ENCODE results near the gene ADARB2. TPM values are rescaled to one million over a fixed set of nuclear protein-coding genes. Genes with fewer than 3 reads are reported as not detected.

Gene ADARB2
- total and polyA plus RNA-seq, 4 donors: 0.22 to 1.3 (median 0.55) TPM

GRCh38 chr10:1598393-1599153, 138.8 kb downstream of the ADARB2 start:
- 88 to 92% methylated on average over 20 of the region's 20 CpGs for WGBS, 2 donors
- H3K9me3 ChIP-seq (ENCODE audit: control insufficient read depth in 4 of 4, insufficient read depth in 3 of 4, low read length in 3 of 4): no peaks in the 10 kb centered on the region
- H3K9ac ChIP-seq (ENCODE audit: insufficient read depth in 1 of 2, low read length in 2 of 2): no peak overlapping the region
- no peaks in the 10 kb centered on the region for H3K36me3 ChIP-seq (ENCODE audit: control insufficient read depth in 4 of 4, insufficient read depth in 4 of 4, low read length in 4 of 4)
- peaks cover 0 to 33% (median 0%) of the 10 kb centered on the region in 5 donors for H3K4me1 ChIP-seq (ENCODE audit: control insufficient read depth in 5 of 5, insufficient read depth in 5 of 5, low read length in 5 of 5)
- no peak overlapping the region for H3K4me3 ChIP-seq
- ATAC-seq (ENCODE audit: insufficient read depth, low FRiP score): no peak
- H3K27ac ChIP-seq (ENCODE audit: low read depth in 1 of 2, low read length in 1 of 2): no peak overlapping the region
- H3K27me3 ChIP-seq (ENCODE audit: control insufficient read depth in 3 of 3, insufficient read depth in 3 of 3, low read length in 2 of 3): peaks cover 0 to 13% (median 6%) of the 10 kb centered on the region in 3 donors
- no peak for DNase-seq
- TF ChIP-seq CTCF (IDR thresholded peaks at IDR 0.05; ENCODE audit: control extremely low read depth, extremely low read depth): no peak

- H3K9me3 ChIP-seq (ENCODE audit: control insufficient read depth in 4 of 4, insufficient read depth in 3 of 4, low read length in 3 of 4): no peaks in the 10 kb centered on the region
- no peak overlapping the region for H3K27ac ChIP-seq (ENCODE audit: low read depth in 1 of 2, low read length in 1 of 2)
- peaks cover 0 to 9% (median 3%) of the 10 kb centered on the region in 3 donors for H3K27me3 ChIP-seq (ENCODE audit: control insufficient read depth in 3 of 3, insufficient read depth in 3 of 3, low read length in 2 of 3)
- H3K9ac ChIP-seq (ENCODE audit: insufficient read depth in 1 of 2, low read length in 2 of 2): no peak overlapping the region
- WGBS, 2 donors: 93 to 94% methylated on average over 1 of the region's 1 CpG
- ATAC-seq (ENCODE audit: insufficient read depth, low FRiP score) (no peak), DNase-seq (no peak)
- H3K4me3 ChIP-seq: no peak overlapping the region
- TF ChIP-seq CTCF (IDR thresholded peaks at IDR 0.05; ENCODE audit: control extremely low read depth, extremely low read depth): no peak
- no peaks in the 10 kb centered on the region for H3K36me3 ChIP-seq (ENCODE audit: control insufficient read depth in 4 of 4, insufficient read depth in 4 of 4, low read length in 4 of 4)
- peaks cover 0 to 33% (median 0%) of the 10 kb centered on the region in 5 donors for H3K4me1 ChIP-seq (ENCODE audit: control insufficient read depth in 5 of 5, insufficient read depth in 5 of 5, low read length in 5 of 5)
These were observed 139.8 kb downstream of the ADARB2 start for GRCh38 chr10:1597370-1598146.

DNA sequence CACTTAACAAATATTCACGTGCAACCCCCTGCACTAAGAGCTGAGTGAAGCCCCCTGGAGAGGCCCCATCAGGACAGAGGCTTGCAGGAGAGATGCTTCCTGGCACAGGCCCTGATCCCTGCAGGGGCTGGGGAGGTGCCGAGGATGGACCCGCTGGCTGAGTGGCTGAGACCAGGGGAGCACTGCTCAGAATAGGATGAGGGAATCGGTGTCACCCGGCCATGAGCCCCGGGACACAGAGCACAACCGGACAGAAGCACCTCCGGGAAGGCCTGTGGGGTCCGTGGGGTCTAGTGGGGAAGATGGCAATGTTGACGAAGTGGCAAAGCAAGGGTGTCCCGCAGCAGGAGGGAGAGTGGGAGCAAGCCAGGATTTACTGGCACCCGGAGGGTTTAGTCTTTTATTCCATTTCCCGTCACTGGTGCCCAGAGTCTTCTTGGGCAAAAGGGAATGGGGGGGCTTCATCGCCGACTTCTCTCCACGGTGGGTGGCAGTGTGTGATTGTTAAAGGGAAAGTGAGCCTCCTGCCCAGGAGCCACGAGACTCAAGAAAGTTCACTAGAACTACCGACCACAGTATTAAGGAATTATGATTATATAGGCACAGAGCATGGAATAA, 140.7 kb downstream of the ADARB2 start:
- TF ChIP-seq CTCF (IDR thresholded peaks at IDR 0.05; ENCODE audit: control extremely low read depth, extremely low read depth): no peak
- 78 to 80% methylated on average over 18 of the region's 18 CpGs for WGBS, 2 donors
- no peak overlapping the region for H3K27ac ChIP-seq (ENCODE audit: low read depth in 1 of 2, low read length in 1 of 2)
- peaks cover 0 to 9% (median 3%) of the 10 kb centered on the region in 3 donors for H3K27me3 ChIP-seq (ENCODE audit: control insufficient read depth in 3 of 3, insufficient read depth in 3 of 3, low read length in 2 of 3)
- H3K9me3 ChIP-seq (ENCODE audit: control insufficient read depth in 4 of 4, insufficient read depth in 3 of 4, low read length in 3 of 4): no peaks in the 10 kb centered on the region
- no peak overlapping the region for H3K9ac ChIP-seq (ENCODE audit: insufficient read depth in 1 of 2, low read length in 2 of 2)
- ATAC-seq (ENCODE audit: insufficient read depth, low FRiP score) (no peak), DNase-seq (no peak)
- no peaks in the 10 kb centered on the region for H3K36me3 ChIP-seq (ENCODE audit: control insufficient read depth in 4 of 4, insufficient read depth in 4 of 4, low read length in 4 of 4)
- peaks cover 0 to 25% (median 0%) of the 10 kb centered on the region in 5 donors for H3K4me1 ChIP-seq (ENCODE audit: control insufficient read depth in 5 of 5, insufficient read depth in 5 of 5, low read length in 5 of 5)
- H3K4me3 ChIP-seq: no peak overlapping the region
